Activated T-cell treated with anti-CD3 and anti-CD28 coated beads for 24 hours (primary cell): ENCODE data around the gene EFNA5.
"Not testable (repeated sequence)": the region's sequence is repeated elsewhere in the genome, so short reads cannot be mapped to it uniquely, and the experiment has no call there.

ENCODE experiments used
- DNase-seq: peaks from one replicate; pipeline ENCODE4 v3.0.0-alpha.2; 2020; ENCODE audit warnings: low read depth

EFNA5 gene

GRCh38 chr5:107517185-107518033 is 153.3 kb downstream of the EFNA5 start:
- DNase-seq = no peak

- DNase-seq = no peak
Observed at GRCh38 chr5:107516452-107517184, 154.1 kb downstream of the EFNA5 start.

- DNase-seq = no peak
Observed at GRCh38 chr5:107515521-107516080, 155.1 kb downstream of the EFNA5 start.

- DNase-seq = no peak
Observed at GRCh38 chr5:107514305-107514704, 156.4 kb downstream of the EFNA5 start.

GRCh38 chr5:107513337-107514085 is 157.2 kb downstream of the EFNA5 start:
- no peak for DNase-seq

- no peak for DNase-seq
Observed at GRCh38 chr5:107512029-107512428, 158.7 kb downstream of the EFNA5 start.

- DNase-seq = no peak
Observed at GRCh38 chr5:107510125-107510524, 160.6 kb downstream of the EFNA5 start.

GRCh38 chr5:107508097-107508496 is 162.6 kb downstream of the EFNA5 start:
- DNase-seq = no peak

- DNase-seq = no peak
Observed at GRCh38 chr5:107505763-107506534, 164.8 kb downstream of the EFNA5 start.

GRCh38 chr5:107504424-107504823 is 166.3 kb downstream of the EFNA5 start:
- DNase-seq = no peak

- DNase-seq = no peak
Observed at GRCh38 chr5:107502676-107503060, 168.1 kb downstream of the EFNA5 start.

- no peak for DNase-seq
Observed at GRCh38 chr5:107501965-107502675, 168.6 kb downstream of the EFNA5 start.

- no peak for DNase-seq
Observed at GRCh38 chr5:107500840-107501239, 169.9 kb downstream of the EFNA5 start.

- DNase-seq = no peak
Observed at GRCh38 chr5:107500347-107500746, 170.4 kb downstream of the EFNA5 start.

- DNase-seq = no peak
Observed at GRCh38 chr5:107499776-107500175, 171.0 kb downstream of the EFNA5 start.

GRCh38 chr5:107499237-107499636 is 171.5 kb downstream of the EFNA5 start:
- DNase-seq = no peak

- no peak for DNase-seq
Observed at GRCh38 chr5:107496466-107496865, 174.3 kb downstream of the EFNA5 start.

GRCh38 chr5:107494129-107494528 is 176.6 kb downstream of the EFNA5 start:
- not testable (repeated sequence) for DNase-seq

- no peak for DNase-seq
Observed at GRCh38 chr5:107487056-107487542, 183.6 kb downstream of the EFNA5 start.

GRCh38 chr5:107486489-107486888 is 184.2 kb downstream of the EFNA5 start:
- DNase-seq = peak; percentile 44

GRCh38 chr5:107485184-107485583 is 185.6 kb downstream of the EFNA5 start:
- no peak for DNase-seq
